Heart right ventricle (tissue), 16 donors: ENCODE results near the gene KIAA1671. TPM values are rescaled to one million over a fixed set of nuclear protein-coding genes. Genes with fewer than 3 reads are reported as not detected.

Experiments used
- ATAC-seq, 8 donors: fragments of 200-7000 bp; cut with Tn5 transposase; one replicate each; pipeline ENCODE4 v1.9.1; 2020; ENCODE audit warnings: mild to moderate bottlenecking in 8 of 8, moderate library complexity in 8 of 8, moderate number of reproducible peaks in 1 of 8
- DNase-seq, 2 donors: peaks; one replicate each; pipeline ENCODE4 v3.0.0-alpha.2; 2020
- H3K27ac ChIP-seq, 10 donors: fragments of 200-600 bp; sonication (generic) in 2 of 10; one replicate each; pipeline versions ENCODE4 v1.5.0 to v1.8.0; 2020 to 2022; ENCODE audit warnings: mild to moderate bottlenecking in 3 of 10
- H3K27me3 ChIP-seq, 7 donors: fragments of 200-600 bp; one replicate each; pipeline ENCODE4 v1.8.0; 2021 to 2022; ENCODE audit warnings: mild to moderate bottlenecking in 2 of 7
- H3K36me3 ChIP-seq, 9 donors: fragments of 200-600 bp; sonication (generic) in 1 of 9; one replicate each; pipeline versions ENCODE4 v1.5.0 to v1.8.0; 2020 to 2022; ENCODE audit warnings: mild to moderate bottlenecking in 2 of 9
- H3K4me1 ChIP-seq, 9 donors: fragments of 200-600 bp; sonication (generic) in 1 of 9; one replicate each; pipeline versions ENCODE4 v1.5.0 to v1.8.0; 2020 to 2022; ENCODE audit warnings: mild to moderate bottlenecking in 4 of 9
- H3K4me3 ChIP-seq, 10 donors: fragments of 200-600 bp; sonication (generic) in 2 of 10; one replicate each; pipeline versions ENCODE4 v1.5.0 to v1.8.0; 2020 to 2022; ENCODE audit warnings: mild to moderate bottlenecking in 7 of 10, moderate library complexity in 2 of 10
- H3K9me3 ChIP-seq, 11 donors: fragments of 200-600 bp in 10 of 11; sonication (generic) in 2 of 11; one replicate each; pipeline versions ENCODE4 v1.5.0 to v1.8.0; 2013 to 2022; ENCODE audit warnings: mild to moderate bottlenecking in 2 of 11, control low read depth in 1 of 11, moderate library complexity in 1 of 11
- CTCF ChIP-seq, 9 donors: fragments of 200-600 bp; sonication (generic) in 2 of 9; IDR thresholded peaks; one replicate each; pipeline versions ENCODE4 v1.5.0 to v1.8.0; 2021 to 2022; ENCODE audit warnings: antibody characterized with exemption in 9 of 9, mild to moderate bottlenecking in 5 of 9, moderate library complexity in 1 of 9
- WGBS, 2 donors: extraction: QIAGEN DNeasy Blood & Tissue Kit; methylation state at CpG; one replicate each; pipeline ENCODE4 v1.1.7; 2013; ENCODE audit warnings: inconsistent platforms in 1 of 2; 5-methylcytosine and 5-hydroxymethylcytosine counted together
- intact Hi-C, 10 donors: fragments of 100-400 bp; cut with DNase I; formaldehyde crosslinking; loops; one replicate each; pipeline versions ENCODE4 v1.11.1 to v1.14.2; 2022
- polyA plus RNA-seq, 2 donors: library from polyadenylated mRNA; stranded (reverse); fragments of 200-250 nt; gene quantifications; one replicate each; pipeline ENCODE4 v1.2.3, GENCODE V29; 2013
- total RNA-seq, 10 donors: library from RNA; stranded (reverse); fragmentation: NEBNext Ultra II Directional in 3 of 10; extraction: Animal tissue kit (Norgen Biotek cat#: 25700) in 3 of 10; gene quantifications; one replicate each; pipeline versions ENCODE4 v1.2.1 to v1.2.4, GENCODE V29; 2021 to 2023
- donor health status: Arrhythmogenic right ventricular cardiomyopathy.
- donor health status: ischemic (EF 13 %, LVEDD 7.1; RV severe dilation, severe dysfunction).
- donor health status: healthy with polysubstance abuse.
- donor health status: DM: no; HTN: yes; CAD: no.
- donor health status: DM: no; HTN: no; CAD: no.
- donor health status: ischemic (EF 25% LVEDD 6.9; RV normal size, moderate dysfunction).
- donor health status: ischemic (EF 25% LVEDD 5.7; RV mildly dilated, moderate dysfunction).
- donor health status: healthy.
- donor health status: DM: yes; HTN: yes; CAD: no.
- donor health status: Ischemic cardiomyopathy.
- donor health status: ischemic (EF 35%, LVEDD 5.7; RV mildly dilated, moderate dysfunction).
- donor health status: nonischemic (EF 11% LVEDD 7.7; RV severe dilation, severe dysfunction).
- donor health status: DM: yes; HTN: yes; CAD: no.
- donor health status: PGD.
- donor health status: ischemic (EF 29% LVEDD 5.4; RV normal size, mild dysfunction).
- donor health status: nonischemic (EF 23%, LVEDD 6.1; RV moderate dilation, normal function).

KIAA1671 gene
- total and polyA plus RNA-seq, 12 donors = 2.9 to 26.2 (median 13.7) TPM

DNA sequence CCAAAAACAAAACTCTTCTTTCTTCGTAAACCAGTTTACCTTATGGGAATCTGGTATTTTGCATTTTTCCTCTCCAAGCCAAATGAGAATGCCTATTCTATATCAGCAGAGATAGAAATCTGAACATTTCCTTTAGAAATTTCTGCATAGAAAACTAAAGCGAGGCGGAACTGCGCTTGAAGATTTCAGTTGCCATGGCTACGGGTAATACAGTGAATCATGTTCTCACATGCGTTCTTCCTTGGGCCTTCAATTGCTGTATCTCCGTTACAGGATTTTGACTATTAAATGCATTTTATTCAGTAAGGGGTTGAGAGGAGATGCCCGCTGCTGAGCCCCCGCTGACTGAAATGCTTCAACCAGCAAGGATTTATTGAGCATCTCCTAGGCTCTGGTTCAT is 138.9 kb downstream of the KIAA1671 start:
- TF ChIP-seq CTCF (IDR thresholded peaks at IDR 0.05) = no peak
- Histone ChIP-seq H3K27ac (peak overlapping the region in 1 of 10 donors; percentile 75), H3K9me3 (no peaks in the 10 kb centered on the region), H3K36me3 (peaks cover 0 to 2% (median 0%) of the 10 kb centered on the region in 9 donors), H3K27me3 (no peaks in the 10 kb centered on the region), H3K4me1 (peaks cover 0 to 86% (median 29%) of the 10 kb centered on the region in 9 donors), H3K4me3 (no peak overlapping the region)
- 84% methylated on average over 9 of the region's 9 CpGs for WGBS, 2 donors
- ATAC-seq (peak in 1 of 8 donors; percentile 3), DNase-seq (no peak)
- intact Hi-C loops = no loop called here

- H3K27me3 ChIP-seq = no peaks in the 10 kb centered on the region
- no peaks in the 10 kb centered on the region for H3K9me3 ChIP-seq
- H3K36me3 ChIP-seq = peaks cover 0 to 2% (median 0%) of the 10 kb centered on the region in 9 donors
- H3K4me1 ChIP-seq = peaks cover 0 to 79% (median 23%) of the 10 kb centered on the region in 9 donors
- DNase-seq (no peak), ATAC-seq (no peak)
- WGBS, 2 donors = 84 to 91% methylated on average over 4 of the region's 4 CpGs
- intact Hi-C loops = no loop called here
- TF ChIP-seq CTCF (IDR thresholded peaks at IDR 0.05) = no peak
- H3K27ac ChIP-seq = no peak overlapping the region
- no peak overlapping the region for H3K4me3 ChIP-seq
Observed at GRCh38 chr22:25092119-25092518, 139.6 kb downstream of the KIAA1671 start.

DNA sequence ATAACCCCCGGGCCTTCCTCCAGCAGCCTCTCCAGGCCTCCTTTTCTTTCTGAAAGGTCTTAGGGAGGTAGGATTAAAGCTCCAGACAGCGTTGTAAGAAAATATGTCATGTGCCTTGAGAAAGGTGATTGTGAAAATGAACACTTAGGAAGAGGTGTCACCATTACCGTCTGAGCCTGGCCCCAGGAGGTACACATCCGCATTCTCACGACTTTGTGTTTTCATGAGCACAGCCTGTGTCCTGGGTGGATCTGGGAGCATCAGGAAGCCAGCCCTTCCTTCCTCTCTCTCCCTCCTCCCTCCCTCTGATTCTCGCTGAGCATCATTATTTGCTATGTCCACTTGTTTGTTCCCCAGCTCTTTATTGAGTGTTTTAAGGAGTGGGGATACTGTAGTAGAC is 142.1 kb downstream of the KIAA1671 start:
- no peak for DNase-seq
- WGBS, 2 donors = 64% methylated on average over 6 of the region's 6 CpGs
- no peaks in the 10 kb centered on the region for H3K27me3 ChIP-seq
- peak overlapping the region in 3 of 10 donors; percentile 10 to 60 (median 43) for H3K27ac ChIP-seq
- H3K36me3 ChIP-seq = no peaks in the 10 kb centered on the region
- H3K9me3 ChIP-seq = no peaks in the 10 kb centered on the region
- TF ChIP-seq CTCF (IDR thresholded peaks at IDR 0.05) = no peak
- peak in 1 of 8 donors; percentile 20 for ATAC-seq
- no peak overlapping the region for H3K4me3 ChIP-seq
- peaks cover 0 to 55% (median 15%) of the 10 kb centered on the region in 9 donors for H3K4me1 ChIP-seq
- intact Hi-C loops = no loop called here

DNA sequence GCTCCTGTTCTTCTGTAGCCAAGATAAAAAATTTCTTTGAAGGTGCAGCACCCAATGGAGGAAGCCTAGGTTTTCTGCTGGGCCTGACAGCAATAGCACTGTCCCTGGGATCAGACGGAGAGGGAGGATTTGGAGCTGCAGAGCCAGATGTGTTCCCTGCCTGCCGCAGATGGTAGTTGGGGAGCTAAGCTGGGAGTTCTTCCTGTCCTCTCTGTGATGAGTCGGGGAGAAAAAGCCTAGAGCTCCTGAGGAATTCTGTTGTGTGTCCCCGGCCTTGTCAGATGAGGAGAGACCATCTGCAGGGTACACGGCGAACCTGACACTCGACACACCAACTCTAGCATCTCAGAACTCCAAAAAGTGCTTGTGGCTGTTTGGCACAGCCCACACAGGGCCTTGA is 143.4 kb downstream of the KIAA1671 start:
- no peak overlapping the region for H3K4me3 ChIP-seq
- H3K27me3 ChIP-seq = no peaks in the 10 kb centered on the region
- no peak for TF ChIP-seq CTCF (IDR thresholded peaks at IDR 0.05)
- whole genome bisulfite sequencing, 2 donors = 85 to 87% methylated on average over 7 of the region's 7 CpGs
- no peaks in the 10 kb centered on the region for H3K36me3 ChIP-seq
- intact Hi-C loops = no loop called here
- H3K9me3 ChIP-seq = no peaks in the 10 kb centered on the region
- ATAC-seq (peak in 1 of 8 donors; percentile 18), DNase-seq (no peak)
- peaks cover 0 to 42% (median 7%) of the 10 kb centered on the region in 9 donors for H3K4me1 ChIP-seq
- no peak overlapping the region for H3K27ac ChIP-seq
